Loucy (cell line): ENCODE measurements around the gene NMT1.

Experiments
- EZH2phosphoT487 ChIP-seq: fragments of 200-600 bp; IDR thresholded peaks from 2 replicates; pipeline ENCODE4 v1.6.1; 2018; ENCODE audit warnings: antibody characterized with exemption, mild to moderate bottlenecking, moderate library complexity, borderline replicate concordance
- TF ChIP-seq, protein P1 (sequence below): fragments of 200-600 bp; sonication (generic); conservative IDR thresholded peaks from 2 replicates; pipeline ENCODE4 v1.5.1; 2014; ENCODE audit warnings: mild to moderate bottlenecking, antibody characterized with exemption, low read length

- TF ChIP-seq, protein P1, sequence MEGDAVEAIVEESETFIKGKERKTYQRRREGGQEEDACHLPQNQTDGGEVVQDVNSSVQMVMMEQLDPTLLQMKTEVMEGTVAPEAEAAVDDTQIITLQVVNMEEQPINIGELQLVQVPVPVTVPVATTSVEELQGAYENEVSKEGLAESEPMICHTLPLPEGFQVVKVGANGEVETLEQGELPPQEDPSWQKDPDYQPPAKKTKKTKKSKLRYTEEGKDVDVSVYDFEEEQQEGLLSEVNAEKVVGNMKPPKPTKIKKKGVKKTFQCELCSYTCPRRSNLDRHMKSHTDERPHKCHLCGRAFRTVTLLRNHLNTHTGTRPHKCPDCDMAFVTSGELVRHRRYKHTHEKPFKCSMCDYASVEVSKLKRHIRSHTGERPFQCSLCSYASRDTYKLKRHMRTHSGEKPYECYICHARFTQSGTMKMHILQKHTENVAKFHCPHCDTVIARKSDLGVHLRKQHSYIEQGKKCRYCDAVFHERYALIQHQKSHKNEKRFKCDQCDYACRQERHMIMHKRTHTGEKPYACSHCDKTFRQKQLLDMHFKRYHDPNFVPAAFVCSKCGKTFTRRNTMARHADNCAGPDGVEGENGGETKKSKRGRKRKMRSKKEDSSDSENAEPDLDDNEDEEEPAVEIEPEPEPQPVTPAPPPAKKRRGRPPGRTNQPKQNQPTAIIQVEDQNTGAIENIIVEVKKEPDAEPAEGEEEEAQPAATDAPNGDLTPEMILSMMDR = no peak
- TF ChIP-seq EZH2phosphoT487 = no peak
Measured at GRCh38 chr17:45114117-45114932, 53.2 kb downstream of the NMT1 start.
